ENCODE measurements around the gene CSNK1G3. TPM values are rescaled to one million over a fixed set of nuclear protein-coding genes. Genes with fewer than 3 reads are reported as not detected.

CSNK1G3 gene
- total RNA-seq, 1 experiment from 2014 or later, result 48.3 TPM

GRCh38 chr5:123549256-123549904 lies 37.4 kb downstream of the CSNK1G3 start:
- no peak overlapping the region for H3K56ac ChIP-seq (ENCODE audit: insufficient read length, low read depth, low read length)
- H3K27ac Mint-ChIP-seq, result peak overlapping the region in 1 of 3 experiments; percentile 83; a peak in 2 of 7 replicates
- no peak overlapping the region for H2AFZ ChIP-seq (ENCODE audit: low read length)
- H3K79me1 ChIP-seq (ENCODE audit: insufficient read depth, low read depth, low read length, poor library complexity, severe bottlenecking), result no peaks in the 10 kb centered on the region
- no peaks in the 10 kb centered on the region for H3K23me2 ChIP-seq (ENCODE audit: insufficient read length, low read depth, low read length, poor library complexity, severe bottlenecking)
- no peaks in the 10 kb centered on the region for H3K79me2 ChIP-seq (ENCODE audit: insufficient read depth, low read length)
- H3K9me3 Mint-ChIP-seq, result 0 out of 5 replicates have a peak, but pooled peaks cover 0 to 2% of the 10 kb centered on the region in 2 experiments
- H3K23ac ChIP-seq (ENCODE audit: insufficient read length, low read depth, low read length), result no peak overlapping the region
- H3K4me1 ChIP-seq (ENCODE audit: insufficient read depth, low read length), result no peaks in the 10 kb centered on the region
- H3K27me3 Mint-ChIP-seq (ENCODE audit: low read depth), result no peaks in the 10 kb centered on the region
- H3K27me3 ChIP-seq (ENCODE audit: insufficient read depth, low read length), result no peaks in the 10 kb centered on the region
- H3K9ac ChIP-seq (ENCODE audit: extremely low read depth, insufficient read length, low read length), result no peak overlapping the region
- H3K4ac ChIP-seq (ENCODE audit: low read depth, low read length), result no peak overlapping the region
- no peak overlapping the region for H2BK12ac ChIP-seq (ENCODE audit: insufficient read length, low read depth, low read length)
- H3K9me3 ChIP-seq (ENCODE audit: control insufficient read depth, low read depth, low read length), result no peaks in the 10 kb centered on the region
- no peak overlapping the region for H4K5ac ChIP-seq (ENCODE audit: insufficient read length, low read depth, low read length)
- no peak for DNase-seq
- H4K91ac ChIP-seq (ENCODE audit: insufficient read length, low read depth, low read length), result no peak overlapping the region
- peak overlapping the region; percentile 33 for H3K27ac ChIP-seq (ENCODE audit: insufficient read length, low read depth, low read length)
- H2BK15ac ChIP-seq (ENCODE audit: low read depth, low read length), result no peak overlapping the region
- WGBS (ENCODE audit: extremely low coverage, insufficient read length, low lambda C conversion rate), result no CpG with 5 or more reads among the region's 3 CpGs
- H2BK20ac ChIP-seq (ENCODE audit: low read depth, low read length, poor library complexity, severe bottlenecking), result no peak overlapping the region
- H3T11ph ChIP-seq (ENCODE audit: low read length), result no peak overlapping the region
- no peak overlapping the region for H2BK120ac ChIP-seq (ENCODE audit: low read depth, low read length, poor library complexity, severe bottlenecking)
- H3K36me3 Mint-ChIP-seq (ENCODE audit: insufficient read depth in 1 of 3, low read depth in 3 of 3), result peaks cover 4 to 9% (median 5%) of the 10 kb centered on the region in 3 experiments; a peak in 5 of 7 replicates
- no peak overlapping the region for H3K18ac ChIP-seq (ENCODE audit: insufficient read length, low read depth, low read length)
- H4K20me1 ChIP-seq (ENCODE audit: control insufficient read depth, insufficient read depth, insufficient read length), result no peaks in the 10 kb centered on the region
- H3K4me1 Mint-ChIP-seq, result peaks cover 0 to 4% of the 10 kb centered on the region in 2 experiments; a peak in 1 of 4 replicates
- no peak overlapping the region for H4K8ac ChIP-seq (replicated peaks; ENCODE audit: insufficient read length, low read depth, low read length)
- H3K4me3 Mint-ChIP-seq, result no peak overlapping the region
- H3K14ac ChIP-seq (ENCODE audit: insufficient read depth, low read length), result no peak overlapping the region
- no peak overlapping the region for H2AK5ac ChIP-seq (ENCODE audit: insufficient read length, low read length)
- no peak overlapping the region for H3K4me2 ChIP-seq (ENCODE audit: insufficient read depth, insufficient read length, low read length)
- no peak overlapping the region for H2BK5ac ChIP-seq (ENCODE audit: insufficient read length, low read length)
- TF ChIP-seq CTCF (conservative IDR thresholded peaks at IDR 0.05), result no peak

Measured in H9 (cell line).